T47D (cell line): ENCODE measurements around the gene MAP3K20.
A peak's percentile ranks its signal among the peaks of the same experiment; 100 is the strongest.

Experiments used
- DNase-seq, 2 experiments: peaks; one replicate each; pipeline versions ENCODE4 v3.0.0 to v3.0.0-alpha.2; 2011 to 2012; ENCODE audit warnings: low read depth in 1 of 2, low spot score in 1 of 2
- JUND ChIP-seq: IDR thresholded peaks from 2 replicates; pipeline ENCODE4 v1.6.1; 2012; ENCODE audit warnings: low read depth
- in situ Hi-C: cut with HindIII; loops from 2 replicates; pipeline ENCODE4 v1.10.0; 2016; ENCODE audit warnings: low sequenced_read_pairs, low pct_unique_long_range_greater_than_20kb

MAP3K20 gene

DNA sequence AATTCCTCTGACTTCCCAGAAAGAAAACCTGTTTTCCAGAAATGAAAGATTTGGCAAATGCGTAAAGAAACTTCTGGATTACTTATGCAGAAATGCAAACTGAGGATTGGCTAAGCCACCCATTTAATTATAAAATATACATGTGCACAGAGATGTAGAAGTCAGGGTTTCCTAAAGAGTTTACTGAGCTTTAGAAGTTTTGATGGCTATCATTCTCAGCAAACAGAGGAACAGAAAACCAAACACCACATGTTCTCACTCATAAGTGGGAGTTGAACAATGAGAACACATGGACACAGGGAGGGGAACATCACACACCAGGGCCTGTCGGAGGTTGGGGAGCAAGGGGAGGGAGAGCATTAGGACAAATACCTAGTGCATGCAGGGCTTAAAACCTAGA lies 37.4 kb upstream of the MAP3K20 start:
- DNase-seq, result peak in 1 of 2 experiments; percentile 68
- in situ Hi-C loops, result loop anchor here (25.0 kb wide), 1 partner anchor 174 kb away; no protein-coding TSS in a partner anchor
- 0 out of 2 replicates have a peak, but pooled peaks have one; percentile 17 for TF ChIP-seq JUND

DNA sequence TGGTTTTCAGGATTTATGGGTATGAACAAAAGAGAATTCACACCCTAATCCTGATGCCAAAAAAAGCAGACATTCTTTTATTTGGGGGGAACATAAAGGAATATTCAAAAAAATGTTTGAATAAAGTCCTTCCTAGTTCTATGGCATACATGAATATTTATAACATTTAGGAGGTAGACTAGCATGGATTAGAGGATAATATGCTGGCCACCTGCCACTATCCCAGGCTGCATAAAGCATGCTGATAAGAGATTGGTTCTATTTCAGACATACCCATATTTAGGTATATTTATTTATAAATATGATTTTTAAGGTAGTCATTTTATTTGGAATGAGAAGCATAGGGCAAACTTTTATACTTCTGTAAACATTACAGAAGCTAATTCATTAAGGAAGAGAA lies 34.9 kb upstream of the MAP3K20 start:
- in situ Hi-C loops, result loop anchor here (25.0 kb wide), 1 partner anchor 172 kb away; no protein-coding TSS in a partner anchor
- TF ChIP-seq JUND, result no peak
- no peak for DNase-seq

DNA sequence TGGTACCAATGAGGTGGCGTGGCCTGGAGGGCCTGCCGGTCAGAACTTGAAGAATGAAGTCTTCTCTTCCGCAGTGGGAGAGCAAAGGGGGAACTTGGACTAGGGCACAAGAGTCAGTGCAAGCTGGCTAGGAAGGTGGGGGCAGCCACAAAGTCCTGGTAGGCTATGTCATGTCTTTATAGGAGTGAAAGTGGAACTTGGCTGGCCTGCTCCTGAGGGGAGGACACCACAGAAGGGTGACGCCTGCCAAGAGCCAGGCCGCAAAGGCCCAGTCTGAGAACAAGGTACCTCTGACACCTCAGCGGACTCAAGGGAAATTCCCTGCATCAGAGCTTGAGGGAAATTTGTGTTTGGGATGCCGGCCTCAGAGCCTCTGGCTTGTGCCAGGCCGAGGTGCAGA lies 32.2 kb upstream of the MAP3K20 start:
- DNase-seq, result no peak
- in situ Hi-C loops, result loop anchor here (25.0 kb wide), 1 partner anchor 169 kb away; no protein-coding TSS in a partner anchor
- no peak for TF ChIP-seq JUND

DNA sequence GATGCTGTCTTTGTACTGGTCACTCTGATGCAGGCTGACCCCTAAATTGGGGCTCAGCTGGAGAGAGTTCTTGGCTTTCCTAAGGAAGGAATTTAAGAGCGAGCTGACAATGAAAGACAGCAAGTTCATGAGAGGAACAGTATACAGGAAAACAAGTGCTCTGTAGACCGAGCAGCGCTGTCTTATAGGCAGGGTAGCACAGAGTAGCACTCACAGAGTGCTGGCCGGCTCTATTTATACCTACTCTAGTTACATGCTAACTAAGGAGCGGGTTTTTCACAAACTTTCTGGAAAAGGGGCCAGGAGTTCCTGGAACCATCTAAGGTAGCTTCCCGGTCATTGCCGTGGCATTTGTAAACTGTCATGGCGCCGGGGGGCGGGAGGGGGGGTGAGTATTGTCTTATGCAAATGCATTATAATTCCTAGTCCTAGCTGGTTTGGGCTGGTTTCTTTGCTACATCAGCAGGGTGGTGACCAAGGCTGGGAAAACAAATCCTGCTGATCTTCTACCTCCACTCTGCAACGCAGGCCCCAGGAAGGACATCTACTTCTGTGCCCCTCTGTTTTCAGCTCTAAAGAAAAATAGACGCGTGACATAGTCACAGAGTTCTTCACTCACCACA lies 31.6 kb upstream of the MAP3K20 start:
- in situ Hi-C loops, result loop anchor here (25.0 kb wide), 1 partner anchor 168 kb away; no protein-coding TSS in a partner anchor
- DNase-seq, result no peak
- TF ChIP-seq JUND, result no peak

DNA sequence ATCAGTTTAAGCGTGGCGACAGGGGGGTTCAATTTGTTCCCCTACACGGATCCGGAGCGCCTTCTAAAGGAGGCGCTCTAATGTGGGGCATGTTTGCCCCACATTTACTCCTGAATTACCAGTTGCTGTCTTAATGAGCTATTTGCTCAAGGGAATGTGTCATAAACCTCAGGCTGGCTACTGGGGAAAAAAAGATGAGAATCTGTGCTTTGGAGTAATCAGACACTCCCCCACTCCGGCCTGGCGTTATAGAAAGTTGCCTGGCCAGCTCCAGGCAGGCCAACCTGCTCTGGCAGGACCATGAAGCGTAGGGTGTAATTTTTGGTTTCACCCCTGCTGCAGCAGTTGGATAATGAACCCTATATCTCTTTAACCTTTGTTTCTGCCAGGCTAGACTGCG lies 31.0 kb upstream of the MAP3K20 start:
- in situ Hi-C loops, result loop anchor here (25.0 kb wide), 1 partner anchor 168 kb away; no protein-coding TSS in a partner anchor
- peak in 1 of 2 experiments; percentile 51 for DNase-seq
- no peak for TF ChIP-seq JUND

GRCh38 chr2:173045181-173045580 lies 30.5 kb upstream of the MAP3K20 start:
- in situ Hi-C loops, result loop anchor here (25.0 kb wide), 1 partner anchor 167 kb away; no protein-coding TSS in a partner anchor
- no peak for TF ChIP-seq JUND
- DNase-seq, result no peak

DNA sequence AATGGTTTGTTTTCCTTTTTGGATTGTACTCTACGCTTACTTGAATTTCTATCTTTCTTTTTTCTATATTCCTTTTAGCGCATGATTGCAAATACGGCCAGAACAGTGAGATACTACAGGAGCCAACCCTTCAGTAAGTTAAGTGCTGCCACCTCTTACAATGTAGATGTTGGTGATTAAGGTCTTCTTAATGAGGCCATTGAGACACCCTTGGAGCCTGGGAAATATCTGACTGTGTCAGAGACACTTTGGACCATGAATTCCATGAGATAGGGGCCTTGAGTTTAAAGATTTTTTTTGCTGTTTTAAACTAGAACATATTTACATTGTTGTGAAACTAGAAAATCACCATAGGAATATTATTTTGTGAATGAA lies 27.1 kb upstream of the MAP3K20 start:
- in situ Hi-C loops, result loop anchor here (25.0 kb wide), 1 partner anchor 164 kb away; no protein-coding TSS in a partner anchor
- no peak for DNase-seq
- TF ChIP-seq JUND, result no peak

DNA sequence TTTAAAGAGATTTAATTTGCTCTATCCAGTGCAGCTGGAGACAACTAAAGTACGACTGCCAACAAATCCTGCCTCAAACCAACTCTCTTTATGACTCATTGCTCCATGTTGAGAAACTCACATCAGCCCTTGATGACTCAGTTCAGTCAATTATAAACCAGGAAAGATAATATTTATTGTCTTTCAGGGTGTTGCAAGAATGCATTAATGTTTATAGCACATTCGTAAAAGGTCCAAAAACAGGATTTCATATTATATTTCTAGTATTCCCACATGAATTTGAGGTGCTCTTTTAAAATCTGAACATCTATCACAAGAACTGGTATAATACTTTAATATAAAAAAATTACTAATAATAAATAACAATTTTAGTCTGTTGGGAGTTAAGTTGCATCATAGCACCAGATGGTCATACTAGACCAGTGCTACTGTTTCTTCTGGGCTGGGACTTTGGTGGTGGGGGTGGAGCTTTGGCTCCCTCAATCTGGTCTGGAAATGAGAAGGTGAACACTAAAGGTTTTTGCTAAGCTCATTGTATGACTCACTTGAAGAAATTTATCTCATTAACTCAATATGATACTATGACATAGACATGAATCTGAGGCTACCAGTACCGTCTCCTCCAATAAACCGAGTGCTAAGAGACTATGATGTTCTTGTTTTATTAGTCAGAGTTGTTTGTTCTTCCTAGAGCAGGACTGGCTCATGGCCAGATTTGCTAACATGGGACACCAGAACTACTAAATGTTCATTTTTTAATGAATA lies 26.6 kb upstream of the MAP3K20 start:
- TF ChIP-seq JUND, result peak; percentile 34; the same call in 1 of the 2 replicates
- DNase-seq, result peak in 1 of 2 experiments; percentile 46
- in situ Hi-C loops, result loop anchor here (25.0 kb wide), 1 partner anchor 163 kb away; no protein-coding TSS in a partner anchor

GRCh38 chr2:173049831-173050230 lies 25.8 kb upstream of the MAP3K20 start:
- no peak for DNase-seq
- TF ChIP-seq JUND, result no peak
- in situ Hi-C loops, result loop anchor here (25.0 kb wide), 1 partner anchor 162 kb away; no protein-coding TSS in a partner anchor

GRCh38 chr2:173050684-173051083 lies 25.0 kb upstream of the MAP3K20 start:
- peak in 1 of 2 experiments; percentile 24 for DNase-seq
- TF ChIP-seq JUND, result no peak
- in situ Hi-C loops, result no loop called here

DNA sequence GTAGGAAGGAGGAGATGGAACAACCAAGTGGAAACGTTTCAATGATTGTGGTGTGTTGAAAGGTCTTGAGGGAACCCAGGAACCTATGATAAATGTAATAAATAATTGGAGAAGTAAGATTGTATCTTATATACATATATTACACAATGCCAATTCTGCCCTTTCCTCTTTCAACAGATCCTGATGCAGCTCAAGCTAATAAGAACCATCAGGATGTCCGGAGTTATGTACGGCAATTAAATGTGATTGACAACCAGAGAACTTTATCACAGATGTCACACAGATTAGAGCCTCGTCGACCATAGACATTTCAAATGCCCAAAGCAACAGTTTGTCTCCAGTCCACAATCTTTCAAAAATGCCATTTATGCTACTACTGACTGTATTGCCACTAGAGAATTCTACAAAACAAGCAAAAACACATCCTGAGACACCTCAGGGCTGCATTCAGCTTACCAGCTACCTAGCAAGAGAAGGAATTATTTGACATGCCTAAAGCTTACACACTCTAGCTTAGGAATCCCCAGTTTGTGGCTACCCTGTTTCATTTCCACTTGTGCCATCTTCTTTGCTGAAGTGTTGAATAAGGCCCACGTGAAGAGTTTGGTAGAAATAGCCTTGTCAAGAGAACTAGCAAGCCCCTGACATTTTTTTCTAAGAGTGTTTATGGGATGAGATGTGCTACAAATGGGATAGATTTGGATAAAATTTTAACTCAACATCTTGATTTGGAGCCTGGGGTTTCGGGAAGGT lies 24.0 kb upstream of the MAP3K20 start:
- no peak for TF ChIP-seq JUND
- in situ Hi-C loops, result no loop called here
- no peak for DNase-seq

DNA sequence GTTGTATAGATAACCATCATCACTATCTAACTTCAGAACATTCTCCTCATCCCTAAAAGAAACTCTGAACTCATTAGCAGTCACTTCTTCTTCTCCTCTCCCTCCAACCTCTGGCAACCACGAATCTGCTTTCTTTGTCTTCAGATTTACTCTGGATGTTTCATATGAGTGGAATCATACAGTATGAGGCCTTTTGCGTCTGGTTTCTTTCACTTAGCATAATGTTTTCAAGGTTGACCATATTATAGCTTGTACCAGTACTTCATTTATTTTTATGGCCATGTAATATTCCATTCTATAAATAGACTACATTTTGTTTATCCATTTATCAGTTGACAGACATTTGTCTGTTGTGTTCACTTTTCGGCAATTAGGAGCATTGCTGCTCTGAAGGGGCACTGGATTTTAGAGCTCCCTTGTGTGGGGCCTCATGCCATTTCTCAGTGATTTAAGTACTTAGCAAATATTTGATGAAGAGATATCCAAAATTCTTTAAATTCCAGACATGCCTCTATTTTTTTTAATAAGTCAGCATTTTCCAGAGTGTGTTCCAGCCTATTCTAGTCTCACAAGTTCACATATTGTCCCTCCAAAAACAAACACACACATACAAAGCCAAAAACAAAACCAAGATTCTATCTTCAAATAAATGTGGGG lies 22.5 kb upstream of the MAP3K20 start:
- in situ Hi-C loops, result no loop called here
- TF ChIP-seq JUND, result no peak
- peak in 1 of 2 experiments; percentile 56 for DNase-seq
